WTC11 (cell line): ENCODE data around the gene CPOX.

ENCODE experiments used
- FOXJ3 ChIP-seq: sonication (generic); formaldehyde crosslinking; IDR thresholded peaks from 2 replicates; pipeline ENCODE4 v1.9.0; 2021; ENCODE audit warnings: missing genetic modification reagents, mild to moderate bottlenecking, borderline replicate concordance
- IRF2 ChIP-seq: sonication (generic); formaldehyde crosslinking; IDR thresholded peaks from 2 replicates; pipeline ENCODE4 v1.8.0; 2022; ENCODE audit warnings: low read depth, missing genetic modification reagents, borderline replicate concordance
- SMAD3 ChIP-seq: sonication (generic); formaldehyde crosslinking; IDR thresholded peaks from 2 replicates; pipeline ENCODE4 v1.8.0; 2022; ENCODE audit warnings: missing genetic modification reagents, mild to moderate bottlenecking, borderline replicate concordance
- USF1 ChIP-seq: sonication (generic); formaldehyde crosslinking; IDR thresholded peaks from 2 replicates; pipeline ENCODE4 v1.8.0; 2022; ENCODE audit warnings: mild to moderate bottlenecking, missing genetic modification reagents
- ZMAT4 ChIP-seq: fragments of 250-450 bp; sonication (Bioruptor Pico); IDR thresholded peaks from 2 replicates; pipeline ENCODE4 v1.9.0; 2021; ENCODE audit warnings: mild to moderate bottlenecking
- TF ChIP-seq, protein P1 (sequence below): fragments of 200-600 bp; IDR thresholded peaks from 2 replicates; pipeline ENCODE4 v1.8.0; 2022; ENCODE audit warnings: antibody characterized with exemption
- TF ChIP-seq, protein P2 (sequence below): sonication (generic); formaldehyde crosslinking; IDR thresholded peaks from 2 replicates; pipeline ENCODE4 v1.8.0; 2022; ENCODE audit warnings: mild to moderate bottlenecking, missing genetic modification reagents

- TF ChIP-seq, protein P1, sequence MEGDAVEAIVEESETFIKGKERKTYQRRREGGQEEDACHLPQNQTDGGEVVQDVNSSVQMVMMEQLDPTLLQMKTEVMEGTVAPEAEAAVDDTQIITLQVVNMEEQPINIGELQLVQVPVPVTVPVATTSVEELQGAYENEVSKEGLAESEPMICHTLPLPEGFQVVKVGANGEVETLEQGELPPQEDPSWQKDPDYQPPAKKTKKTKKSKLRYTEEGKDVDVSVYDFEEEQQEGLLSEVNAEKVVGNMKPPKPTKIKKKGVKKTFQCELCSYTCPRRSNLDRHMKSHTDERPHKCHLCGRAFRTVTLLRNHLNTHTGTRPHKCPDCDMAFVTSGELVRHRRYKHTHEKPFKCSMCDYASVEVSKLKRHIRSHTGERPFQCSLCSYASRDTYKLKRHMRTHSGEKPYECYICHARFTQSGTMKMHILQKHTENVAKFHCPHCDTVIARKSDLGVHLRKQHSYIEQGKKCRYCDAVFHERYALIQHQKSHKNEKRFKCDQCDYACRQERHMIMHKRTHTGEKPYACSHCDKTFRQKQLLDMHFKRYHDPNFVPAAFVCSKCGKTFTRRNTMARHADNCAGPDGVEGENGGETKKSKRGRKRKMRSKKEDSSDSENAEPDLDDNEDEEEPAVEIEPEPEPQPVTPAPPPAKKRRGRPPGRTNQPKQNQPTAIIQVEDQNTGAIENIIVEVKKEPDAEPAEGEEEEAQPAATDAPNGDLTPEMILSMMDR, result no peak
- TF ChIP-seq USF1 (no peak), FOXJ3 (no peak), ZMAT4 (CRISPR knock-in tag) (no peak), SMAD3 (CRISPR knock-in tag) (no peak), IRF2 (CRISPR knock-in tag) (no peak)
- TF ChIP-seq, protein P2, sequence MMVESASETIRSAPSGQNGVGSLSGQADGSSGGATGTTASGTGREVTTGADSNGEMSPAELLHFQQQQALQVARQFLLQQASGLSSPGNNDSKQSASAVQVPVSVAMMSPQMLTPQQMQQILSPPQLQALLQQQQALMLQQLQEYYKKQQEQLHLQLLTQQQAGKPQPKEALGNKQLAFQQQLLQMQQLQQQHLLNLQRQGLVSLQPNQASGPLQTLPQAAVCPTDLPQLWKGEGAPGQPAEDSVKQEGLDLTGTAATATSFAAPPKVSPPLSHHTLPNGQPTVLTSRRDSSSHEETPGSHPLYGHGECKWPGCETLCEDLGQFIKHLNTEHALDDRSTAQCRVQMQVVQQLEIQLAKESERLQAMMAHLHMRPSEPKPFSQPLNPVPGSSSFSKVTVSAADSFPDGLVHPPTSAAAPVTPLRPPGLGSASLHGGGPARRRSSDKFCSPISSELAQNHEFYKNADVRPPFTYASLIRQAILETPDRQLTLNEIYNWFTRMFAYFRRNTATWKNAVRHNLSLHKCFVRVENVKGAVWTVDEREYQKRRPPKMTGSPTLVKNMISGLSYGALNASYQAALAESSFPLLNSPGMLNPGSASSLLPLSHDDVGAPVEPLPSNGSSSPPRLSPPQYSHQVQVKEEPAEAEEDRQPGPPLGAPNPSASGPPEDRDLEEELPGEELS (CRISPR knock-in tag), result no peak
These were observed 35.9 kb downstream of the CPOX start for GRCh38 chr3:98557324-98558010.
